Trophoblast cell (in vitro differentiated cells and primary cell): ENCODE data around the gene ROBO1.
A peak's percentile ranks its signal among the peaks of the same experiment; 100 is the strongest.

Source experiments
- DNase-seq, 2 donors: peaks; one replicate each; pipeline ENCODE4 v3.0.0-alpha.2; 2016
- H2AFZ ChIP-seq: 2 replicates; pipeline ENCODE4 v1.6.1; 2013; ENCODE audit warnings: low read length, moderate library complexity, mild to moderate bottlenecking; ENCODE audit not compliant: insufficient read depth, poor library complexity
- H2AK5ac ChIP-seq: 2 replicates; pipeline ENCODE4 v1.6.1; 2013; ENCODE audit warnings: mild to moderate bottlenecking, low read length
- H2BK120ac ChIP-seq: 2 replicates; pipeline ENCODE4 v1.6.1; 2013; ENCODE audit warnings: low read length, mild to moderate bottlenecking, moderate library complexity; ENCODE audit not compliant: insufficient read depth, poor library complexity
- H2BK12ac ChIP-seq: 2 replicates; pipeline ENCODE4 v1.6.1; 2013; ENCODE audit warnings: mild to moderate bottlenecking, low read length, moderate library complexity
- H2BK5ac ChIP-seq: 2 replicates; pipeline ENCODE4 v1.6.1; 2013; ENCODE audit warnings: low read length, low read depth, moderate library complexity, mild to moderate bottlenecking; ENCODE audit not compliant: poor library complexity
- H3K14ac ChIP-seq: 2 replicates; pipeline ENCODE4 v1.6.1; 2013; ENCODE audit warnings: mild to moderate bottlenecking, low read length
- H3K18ac ChIP-seq: 2 replicates; pipeline ENCODE4 v1.6.1; 2013; ENCODE audit warnings: mild to moderate bottlenecking, low read length
- H3K23ac ChIP-seq: 2 replicates; pipeline ENCODE4 v1.6.1; 2013; ENCODE audit warnings: low read length
- H3K27ac ChIP-seq: 2 replicates; pipeline ENCODE4 v1.5.1; 2013; ENCODE audit warnings: low read depth, mild to moderate bottlenecking, inconsistent platforms, low read length, moderate library complexity
- H3K27me3 ChIP-seq: 2 replicates; pipeline ENCODE4 v1.6.1; 2013; ENCODE audit warnings: inconsistent platforms, mild to moderate bottlenecking, low read length, moderate library complexity; ENCODE audit not compliant: insufficient read depth
- H3K36me3 ChIP-seq, 2 experiments: 1 replicate in 1 of 2; 2 replicates in 1 of 2; pipeline ENCODE4 v1.6.1; 2013; ENCODE audit warnings: low read length in 2 of 2, mild to moderate bottlenecking in 2 of 2, moderate library complexity in 1 of 2; ENCODE audit not compliant: insufficient read depth in 2 of 2, control insufficient read depth in 1 of 2
- H3K4ac ChIP-seq: 2 replicates; pipeline ENCODE4 v1.6.1; 2013; ENCODE audit warnings: low read depth, mild to moderate bottlenecking, low read length, moderate library complexity
- H3K4me1 ChIP-seq, 2 experiments: 1 replicate in 1 of 2; 2 replicates in 1 of 2; pipeline ENCODE4 v1.6.1; 2013; ENCODE audit warnings: low read length in 2 of 2, mild to moderate bottlenecking in 2 of 2, moderate library complexity in 1 of 2; ENCODE audit not compliant: insufficient read depth in 2 of 2, control insufficient read depth in 1 of 2
- H3K4me2 ChIP-seq: 2 replicates; pipeline ENCODE4 v1.6.1; 2013; ENCODE audit warnings: inconsistent platforms, mild to moderate bottlenecking, low read length, moderate library complexity
- H3K4me3 ChIP-seq: 2 replicates; pipeline ENCODE4 v1.5.1; 2013; ENCODE audit warnings: mild to moderate bottlenecking, low read depth, low read length, inconsistent platforms
- H3K79me1 ChIP-seq: one replicate; pipeline ENCODE4 v1.6.1; 2013; ENCODE audit warnings: low read length
- H3K79me2 ChIP-seq: 2 replicates; pipeline ENCODE4 v1.6.1; 2013; ENCODE audit warnings: low read length, mild to moderate bottlenecking; ENCODE audit not compliant: control insufficient read depth, insufficient read depth, poor library complexity
- H3K9ac ChIP-seq: 2 replicates; pipeline ENCODE4 v1.6.1; 2013; ENCODE audit warnings: mild to moderate bottlenecking, low read length
- H3K9me3 ChIP-seq: 2 replicates; pipeline ENCODE4 v1.6.1; 2013; ENCODE audit warnings: low read depth, mild to moderate bottlenecking, control low read depth, inconsistent platforms, low read length; ENCODE audit not compliant: insufficient read depth
- H4K12ac ChIP-seq: 2 replicates; pipeline ENCODE4 v1.6.1; 2013; ENCODE audit warnings: low read depth, mild to moderate bottlenecking, low read length, moderate library complexity
- H4K8ac ChIP-seq: 2 replicates; pipeline ENCODE4 v1.6.1; 2013; ENCODE audit warnings: low read depth, mild to moderate bottlenecking, low read length, moderate library complexity
- H4K91ac ChIP-seq: one replicate; pipeline ENCODE4 v1.6.1; 2013; ENCODE audit warnings: low read depth, mild to moderate bottlenecking, low read length, moderate library complexity
- WGBS: extraction: QIAGEN DNeasy Blood & Tissue Kit; methylation state at CpG from one replicate; pipeline ENCODE4 v1.1.7; 2013; ENCODE audit warnings: missing lambda C conversion rate; ENCODE audit not compliant: insufficient read length, insufficient coverage; ENCODE audit errors: extremely low coverage; 5-methylcytosine and 5-hydroxymethylcytosine counted together

ROBO1 gene

DNA sequence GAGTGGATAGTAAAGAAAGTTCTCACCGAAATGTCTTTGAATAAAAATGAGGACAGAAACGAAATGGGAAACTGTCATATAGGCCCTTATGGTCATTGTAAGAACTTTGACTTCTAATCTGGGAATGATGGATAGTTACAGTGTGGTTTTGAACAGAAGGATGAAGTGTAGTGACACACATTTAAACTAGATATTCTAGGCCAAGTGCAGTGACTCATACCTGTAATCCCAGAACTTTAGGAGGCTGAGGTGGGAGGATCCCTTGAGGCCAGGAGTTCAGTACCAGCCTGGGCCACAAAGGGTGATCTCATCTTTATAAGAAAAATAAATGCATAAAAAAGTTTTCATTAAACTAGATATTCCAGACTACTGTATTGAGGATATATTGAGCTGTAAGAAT lies 452.8 kb downstream of the ROBO1 start:
- WGBS = no CpG with 5 or more reads among the region's 2 CpGs
- Histone ChIP-seq H3K9me3 (no peaks in the 10 kb centered on the region), H4K91ac (no peak overlapping the region)

GRCh38 chr3:79314544-79314943 lies 453.3 kb downstream of the ROBO1 start:
- Histone ChIP-seq H3K18ac (no peak overlapping the region), H3K9me3 (no peaks in the 10 kb centered on the region), H3K4me1 (peaks cover 0 to 3% of the 10 kb centered on the region in 2 experiments), H2BK5ac (no peak overlapping the region), H4K12ac (no peak overlapping the region), H3K79me1 (no peaks in the 10 kb centered on the region), H4K91ac (no peak overlapping the region), H2BK120ac (no peak overlapping the region), H3K14ac (no peak overlapping the region), H4K8ac (no peak overlapping the region), H3K27ac (no peak overlapping the region), H3K9ac (no peak overlapping the region), H3K4ac (no peak overlapping the region), H3K4me3 (no peak overlapping the region), H2AFZ (no peak overlapping the region), H3K23ac (no peak overlapping the region), H3K79me2 (no peaks in the 10 kb centered on the region), H2AK5ac (no peak overlapping the region), H3K27me3 (no peaks in the 10 kb centered on the region), H2BK12ac (no peak overlapping the region), H3K4me2 (no peak overlapping the region), H3K36me3 (no peaks in the 10 kb centered on the region)
- DNase-seq = peak in 1 of 2 donors; percentile 66
- no CpG with 5 or more reads among the region's 1 CpG for WGBS

More for the DNA sequence above, 452.8 kb downstream of the ROBO1 start:
- H2AFZ ChIP-seq = no peak overlapping the region
- no peak overlapping the region for H3K27ac ChIP-seq
- H3K23ac ChIP-seq = no peak overlapping the region
- H2BK120ac ChIP-seq = no peak overlapping the region
- no peak overlapping the region for H2AK5ac ChIP-seq
- H3K4me3 ChIP-seq = no peak overlapping the region
- no peak overlapping the region for H2BK12ac ChIP-seq
- H4K12ac ChIP-seq = no peak overlapping the region
- H3K14ac ChIP-seq = no peak overlapping the region
- H3K4me2 ChIP-seq = no peak overlapping the region
- no peaks in the 10 kb centered on the region for H3K79me1 ChIP-seq
- no peak overlapping the region for H4K8ac ChIP-seq
- no peak overlapping the region for H3K4ac ChIP-seq
- no peaks in the 10 kb centered on the region for H3K27me3 ChIP-seq
- H2BK5ac ChIP-seq = no peak overlapping the region
- DNase-seq = no peak
- peaks cover 0 to 3% of the 10 kb centered on the region in 2 experiments for H3K4me1 ChIP-seq
- no peak overlapping the region for H3K9ac ChIP-seq
- no peak overlapping the region for H3K18ac ChIP-seq
- H3K79me2 ChIP-seq = no peaks in the 10 kb centered on the region
- no peaks in the 10 kb centered on the region for H3K36me3 ChIP-seq

DNA sequence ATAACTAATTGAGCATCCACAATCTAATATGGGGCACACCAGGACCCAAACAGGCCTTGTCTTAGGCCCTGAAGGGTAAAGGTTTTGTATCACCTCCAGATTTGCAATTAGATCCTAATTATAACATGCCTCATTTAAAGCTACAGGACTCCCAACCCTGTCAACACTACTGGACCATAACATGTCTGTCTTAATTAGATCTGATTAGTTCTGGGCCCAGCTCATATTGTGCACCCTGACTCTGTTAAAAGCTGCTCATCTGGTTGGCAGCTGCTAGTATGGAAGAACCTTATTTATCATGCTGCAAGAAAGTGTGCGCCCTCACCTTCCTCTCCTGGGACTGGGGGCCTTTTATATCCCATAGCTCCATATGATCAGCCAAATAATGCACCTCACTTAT lies 457.8 kb downstream of the ROBO1 start:
- DNase-seq = no peak
- H4K91ac ChIP-seq = no peak overlapping the region
- no peak overlapping the region for H3K4ac ChIP-seq
- no peak overlapping the region for H2BK12ac ChIP-seq
- H3K27ac ChIP-seq = no peak overlapping the region
- H3K27me3 ChIP-seq = no peaks in the 10 kb centered on the region
- H2AK5ac ChIP-seq = no peak overlapping the region
- no peak overlapping the region for H4K8ac ChIP-seq
- H3K14ac ChIP-seq = no peak overlapping the region
- no peak overlapping the region for H3K9ac ChIP-seq
- H3K36me3 ChIP-seq = no peaks in the 10 kb centered on the region
- H2BK5ac ChIP-seq = no peak overlapping the region
- no peak overlapping the region for H4K12ac ChIP-seq
- no peak overlapping the region for H2AFZ ChIP-seq
- H3K79me1 ChIP-seq = no peaks in the 10 kb centered on the region
- WGBS = no CpG with 5 or more reads among the region's 1 CpG
- H3K4me2 ChIP-seq = no peak overlapping the region
- no peak overlapping the region for H3K4me3 ChIP-seq
- H3K9me3 ChIP-seq = no peaks in the 10 kb centered on the region
- no peaks in the 10 kb centered on the region for H3K79me2 ChIP-seq
- no peak overlapping the region for H2BK120ac ChIP-seq
- no peak overlapping the region for H3K23ac ChIP-seq
- H3K4me1 ChIP-seq = peaks cover 0 to 3% of the 10 kb centered on the region in 2 experiments
- no peak overlapping the region for H3K18ac ChIP-seq

- H3K36me3 ChIP-seq = no peaks in the 10 kb centered on the region
- H3K23ac ChIP-seq = no peak overlapping the region
- WGBS = no CpG with 5 or more reads among the region's 1 CpG
Measured at GRCh38 chr3:79306934-79307570, 460.7 kb downstream of the ROBO1 start.

More at GRCh38 chr3:79306934-79307570, 460.7 kb downstream of the ROBO1 start:
- Histone ChIP-seq H2AK5ac (no peak overlapping the region), H3K4me2 (no peak overlapping the region), H3K14ac (no peak overlapping the region), H2BK120ac (no peak overlapping the region), H3K18ac (no peak overlapping the region), H3K4me1 (no peaks in the 10 kb centered on the region), H4K8ac (no peak overlapping the region), H2AFZ (no peak overlapping the region), H2BK12ac (no peak overlapping the region), H4K12ac (no peak overlapping the region), H3K79me1 (no peaks in the 10 kb centered on the region), H3K4ac (no peak overlapping the region), H3K9me3 (no peaks in the 10 kb centered on the region), H3K27me3 (no peaks in the 10 kb centered on the region), H4K91ac (no peak overlapping the region), H3K9ac (no peak overlapping the region), H3K79me2 (no peaks in the 10 kb centered on the region), H2BK5ac (no peak overlapping the region), H3K27ac (no peak overlapping the region), H3K4me3 (no peak overlapping the region)
- DNase-seq = no peak
